GM21381 (cell line): ENCODE data around the gene PSMG1.
"Not testable (repeated sequence)": the region's sequence is repeated elsewhere in the genome, so short reads cannot be mapped to it uniquely, and the experiment has no call there.

ENCODE experiments used
- ATAC-seq: cut with Tn5 transposase; IDR thresholded peaks from one replicate; pipeline ENCODE4 v1.9.1; 2021; ENCODE audit warnings: mild to moderate bottlenecking, moderate library complexity; ENCODE audit not compliant: unreplicated experiment

Gene PSMG1

GRCh38 chr21:39159342-39160063, 23.7 kb downstream of the PSMG1 start:
- ATAC-seq = no peak

DNA sequence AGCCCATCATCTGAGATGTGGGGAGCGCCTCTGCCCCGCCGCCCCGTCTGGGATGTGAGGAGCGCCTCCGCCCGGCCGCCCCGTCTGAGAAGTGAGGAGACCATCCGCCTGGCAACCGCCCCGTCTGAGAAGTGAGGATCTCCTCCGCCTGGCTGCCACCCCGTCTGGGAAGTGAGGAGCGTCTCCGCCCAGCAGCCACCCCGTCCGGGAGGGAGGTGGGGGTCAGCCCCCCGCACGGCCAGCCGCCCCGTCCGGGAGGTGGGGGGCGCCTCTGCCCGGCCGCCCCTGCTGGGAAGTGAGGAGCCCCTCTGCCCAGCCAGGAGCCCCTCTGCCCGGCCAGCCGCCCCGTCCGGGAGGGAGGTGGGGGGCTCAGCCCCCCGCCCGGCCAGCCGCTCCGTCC, 26.0 kb downstream of the PSMG1 start:
- ATAC-seq = not testable (repeated sequence)

DNA sequence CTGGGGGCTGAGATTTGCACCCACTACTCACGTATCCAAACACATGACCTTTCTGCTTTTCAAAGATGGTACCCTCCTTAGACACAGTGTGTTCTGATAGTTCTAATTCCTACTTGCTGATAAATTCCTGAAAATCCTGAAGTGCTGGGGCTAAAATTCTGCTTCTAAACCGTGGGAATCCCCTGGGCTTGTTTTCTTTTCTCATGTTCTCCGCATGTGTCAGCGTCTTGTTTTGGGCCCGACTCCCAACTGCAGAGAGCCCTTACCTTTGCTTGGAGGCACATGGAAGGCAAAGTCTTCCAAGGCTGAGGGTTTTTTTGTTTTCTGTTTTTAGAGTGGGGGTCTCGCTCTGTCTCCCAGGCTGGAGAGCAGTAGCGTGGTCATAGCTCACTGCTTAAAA, 27.2 kb downstream of the PSMG1 start:
- no peak for ATAC-seq

GRCh38 chr21:39155578-39155977, 27.7 kb downstream of the PSMG1 start:
- ATAC-seq = no peak

DNA sequence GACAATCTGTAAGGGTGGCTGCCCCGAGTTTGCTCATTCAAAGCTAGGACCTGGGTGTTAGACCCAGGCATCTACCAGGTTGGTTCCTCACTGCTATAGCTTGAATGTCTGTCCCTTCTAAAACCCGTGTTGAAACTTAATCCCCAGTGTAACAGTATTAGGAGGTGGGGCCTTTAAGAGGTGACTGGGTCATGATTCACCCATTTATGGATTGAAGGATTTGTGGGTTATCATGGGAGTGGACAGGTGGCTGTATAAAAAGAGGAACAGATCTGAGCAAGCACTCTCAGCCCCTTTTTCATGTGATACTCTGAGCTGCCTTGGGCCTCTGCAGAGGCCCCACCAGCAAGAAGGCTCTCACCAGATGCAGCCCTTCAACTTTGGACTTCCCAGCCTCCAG, 29.4 kb downstream of the PSMG1 start:
- ATAC-seq = no peak

DNA sequence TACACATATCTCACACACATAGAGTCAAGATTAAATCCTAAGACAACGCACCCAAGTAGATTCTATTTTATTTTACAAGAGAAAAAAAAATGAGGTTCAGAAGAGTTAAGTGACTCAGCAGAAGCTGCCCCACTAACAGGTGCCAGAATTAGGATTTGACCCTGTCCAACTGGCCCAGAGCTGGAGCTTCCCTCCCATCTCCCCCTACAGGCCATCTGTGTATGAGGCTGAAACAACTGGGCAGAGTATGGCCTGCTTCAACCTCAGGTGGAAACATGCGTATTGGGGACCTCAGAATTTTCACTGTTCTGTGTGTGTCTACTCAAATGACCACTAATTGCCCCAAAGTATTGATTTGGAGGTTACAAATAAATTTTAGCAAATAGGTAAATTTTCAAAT, 29.9 kb downstream of the PSMG1 start:
- no peak for ATAC-seq

DNA sequence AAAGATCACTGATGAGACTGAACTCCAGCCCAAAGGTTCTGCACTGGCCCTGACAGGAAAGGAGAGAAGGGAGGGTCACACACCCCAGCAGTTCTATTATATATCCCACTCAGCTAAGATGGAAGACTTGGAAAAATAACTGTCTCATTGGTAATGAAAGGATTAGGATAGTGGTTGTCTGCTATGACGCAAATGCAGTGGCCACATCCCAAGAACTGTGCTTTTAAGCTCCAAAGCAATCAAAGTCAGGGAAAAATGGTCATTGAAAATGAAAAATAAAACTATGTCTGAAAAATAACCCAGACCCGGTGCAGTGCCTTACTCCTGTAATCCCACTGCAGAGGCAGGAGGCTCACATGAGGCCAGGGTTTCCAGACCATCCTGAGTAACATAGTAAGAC, 31.0 kb downstream of the PSMG1 start:
- ATAC-seq = no peak

GRCh38 chr21:39150877-39151276, 32.4 kb downstream of the PSMG1 start:
- no peak for ATAC-seq

GRCh38 chr21:39150316-39150715, 32.9 kb downstream of the PSMG1 start:
- no peak for ATAC-seq

DNA sequence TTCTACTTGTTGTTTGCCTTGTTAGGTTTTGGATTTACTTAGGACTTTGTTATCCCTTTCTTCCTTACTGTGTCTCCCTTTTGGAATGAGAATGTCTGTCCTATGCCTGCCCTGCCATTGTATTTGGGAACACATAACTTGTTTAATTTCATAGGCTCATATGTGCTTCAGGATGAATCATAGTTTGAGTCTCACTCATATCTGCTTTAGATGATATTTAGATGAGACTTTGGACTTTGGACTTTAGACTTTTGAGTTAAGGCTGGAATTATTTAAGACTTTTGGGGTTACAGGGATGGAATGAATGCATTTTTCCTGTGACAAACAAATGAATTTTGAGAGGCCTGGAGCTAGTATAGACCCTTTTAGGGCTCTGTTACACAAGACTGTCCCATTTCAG, 33.4 kb downstream of the PSMG1 start:
- ATAC-seq = no peak

- ATAC-seq = no peak
Measured at GRCh38 chr21:39148975-39149374, 34.3 kb downstream of the PSMG1 start.

DNA sequence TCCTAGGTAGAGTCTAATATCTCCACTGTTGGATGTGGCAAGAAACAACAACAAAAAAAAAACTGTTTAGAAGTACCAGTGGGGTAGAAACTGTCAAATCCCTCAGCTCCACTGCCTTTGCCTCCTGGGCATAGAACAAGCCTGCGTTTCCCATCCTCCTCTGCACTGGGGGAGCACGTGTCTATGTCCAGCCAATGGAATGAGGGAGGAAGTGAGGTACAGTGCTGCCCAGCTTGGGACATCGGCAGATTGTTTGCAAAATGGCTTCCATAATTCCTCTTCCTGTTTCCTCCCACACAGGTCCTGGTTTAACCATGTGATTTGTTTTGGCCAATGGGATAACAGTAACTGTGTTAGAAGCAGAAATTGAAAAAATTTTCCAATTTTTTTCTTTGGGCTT, 39.1 kb downstream of the PSMG1 start:
- no peak for ATAC-seq

GRCh38 chr21:39142972-39143371, 40.3 kb downstream of the PSMG1 start:
- no peak for ATAC-seq

GRCh38 chr21:39141502-39141901, 41.7 kb downstream of the PSMG1 start:
- no peak for ATAC-seq

DNA sequence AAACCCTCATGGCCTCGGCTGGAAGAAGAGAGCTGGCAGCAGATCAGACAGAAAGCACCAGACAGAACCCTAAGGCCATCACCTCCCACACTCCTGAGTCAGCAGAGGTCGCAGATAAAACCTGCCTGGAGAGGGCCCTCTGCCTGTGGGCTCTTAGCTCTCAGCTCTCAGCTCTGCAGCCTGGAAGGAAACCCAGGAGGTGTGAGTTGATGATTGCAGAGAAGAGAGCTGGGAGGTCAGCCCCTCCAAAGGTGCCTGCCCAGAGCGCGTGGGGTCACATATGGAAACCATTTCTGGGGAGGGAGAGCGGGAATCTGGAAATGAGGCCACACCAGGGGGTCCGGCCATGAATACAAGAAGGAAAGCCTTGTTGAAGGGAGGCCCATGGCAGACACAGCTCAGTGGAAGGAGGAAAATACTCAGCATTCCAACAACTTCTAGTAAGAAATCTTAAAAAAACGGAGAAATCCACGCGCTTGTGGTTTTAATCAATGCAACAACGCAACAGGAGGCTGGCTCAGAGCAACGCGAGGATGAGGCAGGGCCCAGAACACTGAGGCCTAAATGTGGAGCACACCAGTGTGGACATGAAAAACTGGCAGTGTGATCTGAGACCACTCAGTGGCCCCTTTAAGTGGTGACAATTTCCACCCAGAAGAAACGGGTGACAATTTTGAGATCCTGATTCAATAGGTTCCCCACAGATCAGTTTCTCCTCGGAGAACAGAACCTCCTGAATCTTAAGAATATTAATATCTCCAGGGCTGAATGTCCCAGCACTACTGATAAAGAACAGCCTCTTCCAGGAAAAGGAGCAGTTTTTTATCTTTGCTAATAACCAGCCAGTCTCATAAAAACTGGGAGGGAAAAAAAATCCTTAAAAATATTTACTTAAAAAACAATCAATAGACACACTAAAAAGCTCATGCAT, 45.7 kb downstream of the PSMG1 start:
- no peak for ATAC-seq

GRCh38 chr21:39136711-39137110, 46.5 kb downstream of the PSMG1 start:
- ATAC-seq = no peak

DNA sequence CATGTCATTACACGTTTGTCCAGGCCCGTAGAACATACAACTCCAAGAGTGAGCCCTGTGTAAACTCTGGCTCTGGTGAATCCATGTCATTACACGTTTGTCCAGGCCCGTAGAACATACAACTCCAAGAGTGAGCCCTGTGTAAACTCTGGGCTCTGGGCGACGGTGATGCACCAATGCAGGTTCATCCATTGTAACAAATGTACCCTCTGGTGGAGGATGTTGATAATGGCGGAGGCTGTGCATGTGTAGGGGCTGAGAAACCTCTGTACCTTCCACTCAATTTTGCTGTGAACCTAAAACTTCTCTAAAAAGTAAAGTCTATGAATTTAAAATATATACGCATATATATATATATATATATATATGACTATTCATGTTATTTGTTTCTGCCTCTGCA, 47.1 kb downstream of the PSMG1 start:
- not testable (repeated sequence) for ATAC-seq

GRCh38 chr21:39134288-39134810, 48.9 kb downstream of the PSMG1 start:
- ATAC-seq = no peak

DNA sequence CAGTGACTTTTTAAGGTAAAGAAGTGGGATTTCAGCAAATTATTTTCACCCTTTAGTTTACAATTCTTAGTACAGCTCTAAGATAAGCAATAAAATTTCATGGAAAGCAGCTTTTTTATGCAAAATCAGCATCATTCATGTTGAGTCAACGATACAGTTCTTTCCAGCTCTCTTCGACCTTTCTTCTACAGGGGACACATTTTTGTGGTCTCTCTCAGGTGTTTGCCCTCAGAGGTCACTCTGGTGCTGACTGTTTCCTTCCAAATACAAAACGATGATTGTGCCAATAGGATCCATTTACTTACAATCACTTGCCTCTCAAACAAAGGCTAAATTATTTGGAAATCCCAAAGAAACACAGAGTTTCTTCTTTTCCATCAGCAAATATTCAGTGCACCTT, 51.0 kb downstream of the PSMG1 start:
- no peak for ATAC-seq

GRCh38 chr21:39131791-39132190, 51.5 kb downstream of the PSMG1 start:
- no peak for ATAC-seq

DNA sequence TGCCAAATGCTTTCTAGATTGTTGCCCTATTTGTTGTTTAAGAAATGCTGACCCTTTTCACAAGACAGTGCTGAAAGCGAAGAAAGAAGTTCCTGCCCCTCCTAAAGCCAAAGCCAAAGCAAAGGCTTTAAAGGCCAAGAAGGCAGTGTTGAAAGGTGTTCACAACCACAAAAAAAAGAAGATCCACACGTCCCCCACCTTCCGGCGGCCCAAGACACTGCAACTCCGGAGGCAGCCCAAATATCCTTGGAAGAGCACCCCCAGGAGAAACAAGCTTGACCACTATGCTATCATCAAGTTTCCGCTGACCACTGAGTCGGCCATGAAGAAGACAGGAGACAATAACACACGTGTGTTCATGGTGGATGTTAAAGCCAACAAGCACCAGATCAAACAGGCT, 55.7 kb downstream of the PSMG1 start:
- no peak for ATAC-seq

- ATAC-seq = no peak
Measured at GRCh38 chr21:39126486-39126806, 56.8 kb downstream of the PSMG1 start.
